Mesenchymal stem cell (in vitro differentiated cells and primary cell): ENCODE measurements around the gene CNOT2.

ENCODE experiments used
- DNase-seq: peaks from one replicate; pipeline ENCODE4 v3.0.0-alpha.2; 2013
- H2AFZ ChIP-seq: one replicate; pipeline ENCODE4 v1.6.1; 2013; ENCODE audit warnings: low read depth, mild to moderate bottlenecking, control low read depth, inconsistent platforms, low read length, moderate library complexity
- H2AK5ac ChIP-seq: 2 replicates; pipeline ENCODE4 v1.6.1; 2013; ENCODE audit warnings: low read length, moderate library complexity, mild to moderate bottlenecking, inconsistent platforms; ENCODE audit not compliant: severe bottlenecking
- H2BK120ac ChIP-seq: one replicate; pipeline ENCODE4 v1.6.1; 2013; ENCODE audit warnings: low read depth, mild to moderate bottlenecking, inconsistent platforms, low read length, moderate library complexity
- H2BK12ac ChIP-seq, 2 experiments: one replicate each; pipeline ENCODE4 v1.6.1; 2013; ENCODE audit warnings: inconsistent platforms in 2 of 2, low read length in 2 of 2, mild to moderate bottlenecking in 2 of 2, moderate library complexity in 2 of 2, control low read depth in 1 of 2
- H2BK15ac ChIP-seq: one replicate; pipeline ENCODE4 v1.6.1; 2013; ENCODE audit warnings: mild to moderate bottlenecking, low read depth, inconsistent platforms; ENCODE audit not compliant: poor library complexity, severe bottlenecking
- H2BK5ac ChIP-seq: 2 replicates; pipeline ENCODE4 v1.6.1; 2013; ENCODE audit warnings: low read depth, mild to moderate bottlenecking, low read length, control low read depth, inconsistent platforms; ENCODE audit not compliant: poor library complexity, severe bottlenecking
- H3K14ac ChIP-seq, 2 experiments: one replicate each; pipeline ENCODE4 v1.6.1; 2013; ENCODE audit warnings: inconsistent platforms in 2 of 2, low read length in 2 of 2, control low read depth in 1 of 2, mild to moderate bottlenecking in 1 of 2, moderate library complexity in 1 of 2
- H3K18ac ChIP-seq, 2 experiments: one replicate each; pipeline ENCODE4 v1.6.1; 2013; ENCODE audit warnings: inconsistent platforms in 2 of 2, low read length in 2 of 2, control low read depth in 1 of 2, low read depth in 1 of 2, mild to moderate bottlenecking in 1 of 2
- H3K23ac ChIP-seq, 2 experiments: one replicate each; pipeline ENCODE4 v1.6.1; 2013; ENCODE audit warnings: inconsistent platforms in 2 of 2, low read length in 2 of 2, mild to moderate bottlenecking in 2 of 2, moderate library complexity in 2 of 2, control low read depth in 1 of 2
- H3K27ac ChIP-seq: 2 replicates; pipeline ENCODE4 v1.5.1; 2013; ENCODE audit warnings: mild to moderate bottlenecking, moderate library complexity, low read length, control low read depth, inconsistent platforms; ENCODE audit not compliant: poor library complexity, severe bottlenecking
- H3K27me3 ChIP-seq, 2 experiments: 2 replicates each; pipeline versions ENCODE4 v1.6.1 to v1.7.0; 2013; ENCODE audit warnings: low read length in 2 of 2, mild to moderate bottlenecking in 2 of 2, moderate library complexity in 2 of 2, control low read depth in 1 of 2, inconsistent platforms in 1 of 2; ENCODE audit not compliant: control insufficient read depth in 1 of 2, insufficient read depth in 1 of 2
- H3K36me3 ChIP-seq, 2 experiments: 2 replicates each; pipeline versions ENCODE4 v1.6.1 to v1.7.0; 2013; ENCODE audit warnings: low read length in 2 of 2, control low read depth in 1 of 2, inconsistent platforms in 1 of 2, low read depth in 1 of 2, mild to moderate bottlenecking in 1 of 2; ENCODE audit not compliant: insufficient read depth in 2 of 2, control insufficient read depth in 1 of 2
- H3K4ac ChIP-seq, 2 experiments: one replicate each; pipeline ENCODE4 v1.6.1; 2013; ENCODE audit warnings: inconsistent platforms in 2 of 2, low read length in 2 of 2, mild to moderate bottlenecking in 2 of 2, moderate library complexity in 2 of 2, control low read depth in 1 of 2, low read depth in 1 of 2
- H3K4me1 ChIP-seq: 2 replicates; pipeline ENCODE4 v1.6.1; 2013; ENCODE audit warnings: low read depth, low read length, control low read depth; ENCODE audit not compliant: control insufficient read depth, insufficient read depth
- H3K4me2 ChIP-seq: 2 replicates; pipeline ENCODE4 v1.6.1; 2013; ENCODE audit warnings: low read length, mild to moderate bottlenecking, inconsistent platforms; ENCODE audit not compliant: poor library complexity, severe bottlenecking
- H3K4me3 ChIP-seq, 2 experiments: 2 replicates each; pipeline versions ENCODE4 v1.5.1 to v1.7.0; 2013; ENCODE audit warnings: low read length in 2 of 2, mild to moderate bottlenecking in 2 of 2, control low read depth in 1 of 2, low read depth in 1 of 2; ENCODE audit not compliant: insufficient read depth in 1 of 2
- H3K79me1 ChIP-seq: replicated peaks from 2 replicates; pipeline ENCODE4 v1.6.1; 2013; ENCODE audit warnings: mild to moderate bottlenecking, control low read depth, low read length, inconsistent platforms; ENCODE audit not compliant: poor library complexity, severe bottlenecking
- H3K9ac ChIP-seq: 2 replicates; pipeline ENCODE4 v1.7.0; 2013; ENCODE audit warnings: mild to moderate bottlenecking, low read length, moderate library complexity
- H3K9me3 ChIP-seq: 2 replicates; pipeline ENCODE4 v1.7.0; 2013; ENCODE audit warnings: mild to moderate bottlenecking, low read length; ENCODE audit not compliant: control insufficient read depth
- H4K8ac ChIP-seq: one replicate; pipeline ENCODE4 v1.6.1; 2013; ENCODE audit warnings: inconsistent platforms, mild to moderate bottlenecking, low read length, moderate library complexity
- H4K91ac ChIP-seq: one replicate; pipeline ENCODE4 v1.6.1; 2013; ENCODE audit warnings: mild to moderate bottlenecking, low read length, inconsistent platforms
- WGBS: methylation state at CpG from one replicate; pipeline ENCODE4 v1.1.7; 2013; ENCODE audit warnings: mixed read lengths; 5-methylcytosine and 5-hydroxymethylcytosine counted together

CNOT2 gene

DNA sequence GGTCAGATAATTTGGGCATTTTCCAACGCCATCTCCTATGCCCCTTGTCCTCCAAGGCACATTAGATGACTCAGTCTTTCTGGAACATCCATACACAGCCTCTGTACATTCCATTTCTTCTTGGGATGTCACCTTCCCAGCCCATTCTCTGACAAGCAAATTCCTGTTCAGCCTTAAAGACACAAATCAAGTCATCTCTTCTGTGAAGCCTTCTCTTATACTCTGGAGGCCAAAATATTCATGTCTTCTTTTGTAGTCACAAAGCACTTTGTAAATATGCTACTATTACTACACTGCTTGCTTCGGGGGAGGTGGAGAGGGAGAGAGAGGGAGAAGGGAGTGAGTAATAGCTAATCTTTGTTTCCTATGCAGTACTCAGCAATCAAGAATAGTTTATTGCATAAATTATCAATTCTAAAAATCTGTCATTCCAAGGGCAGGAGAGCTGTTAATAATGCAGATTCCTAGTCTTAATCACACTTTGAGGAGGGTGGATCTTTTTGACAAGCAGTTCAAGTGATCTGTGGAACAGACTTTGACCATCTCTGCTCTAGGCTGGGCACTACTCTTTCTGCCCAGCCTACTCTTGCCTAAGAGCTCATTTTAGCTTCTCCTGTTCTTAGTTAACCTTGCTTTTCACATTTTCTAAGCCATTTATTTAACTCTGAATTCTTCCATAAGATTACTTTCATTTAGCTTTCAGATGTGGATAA lies 150.7 kb downstream of the CNOT2 start:
- H3K4me1 ChIP-seq: no peaks in the 10 kb centered on the region
- no peak overlapping the region for H2BK5ac ChIP-seq

DNA sequence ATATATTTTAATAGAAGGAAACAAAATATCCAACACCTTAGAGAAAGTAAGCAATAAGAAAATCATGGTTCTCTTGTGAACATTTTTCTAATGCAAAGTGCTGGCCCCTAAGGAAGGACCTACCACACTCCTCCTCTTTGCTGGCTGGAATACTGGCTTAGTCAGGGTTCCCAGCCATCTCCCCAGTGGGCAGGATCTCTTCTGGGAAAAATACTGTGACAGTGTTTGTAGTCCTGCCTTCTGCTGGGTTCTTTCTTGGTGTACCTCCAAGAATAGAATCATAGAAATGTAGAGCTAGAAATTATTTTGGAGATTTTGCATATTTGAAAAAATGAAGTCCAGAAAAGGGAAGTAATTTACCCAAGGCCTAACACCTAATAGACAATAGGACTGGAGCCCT lies 154.8 kb downstream of the CNOT2 start:
- peaks cover 4% of the 10 kb centered on the region for H3K79me1 ChIP-seq
- H3K23ac ChIP-seq: no peak overlapping the region
- H2AFZ ChIP-seq: no peak overlapping the region
- no peak overlapping the region for H2AK5ac ChIP-seq
- no peaks in the 10 kb centered on the region for H3K9me3 ChIP-seq
- H3K27ac ChIP-seq: no peak overlapping the region
- H3K4me1 ChIP-seq: no peaks in the 10 kb centered on the region
- H2BK5ac ChIP-seq: no peak overlapping the region
- H3K14ac ChIP-seq: no peak overlapping the region
- no peak overlapping the region for H4K91ac ChIP-seq
- H3K36me3 ChIP-seq: peaks cover 0 to 6% of the 10 kb centered on the region in 2 experiments
- no peak overlapping the region for H3K4ac ChIP-seq
- no peak overlapping the region for H2BK15ac ChIP-seq
- H3K18ac ChIP-seq: no peak overlapping the region
- no peak for DNase-seq
- H3K27me3 ChIP-seq: no peaks in the 10 kb centered on the region
- H3K4me2 ChIP-seq: no peak overlapping the region
- no peak overlapping the region for H3K9ac ChIP-seq
- no peak overlapping the region for H2BK12ac ChIP-seq
- no peak overlapping the region for H2BK120ac ChIP-seq
- H4K8ac ChIP-seq: no peak overlapping the region
- no peak overlapping the region for H3K4me3 ChIP-seq

More for the DNA sequence above, 150.7 kb downstream of the CNOT2 start:
- H3K4me3 ChIP-seq: no peak overlapping the region
- H3K9ac ChIP-seq: no peak overlapping the region
- H3K79me1 ChIP-seq: peaks cover 4% of the 10 kb centered on the region
- no peak overlapping the region for H2BK12ac ChIP-seq
- no peak overlapping the region for H3K23ac ChIP-seq
- no peaks in the 10 kb centered on the region for H3K36me3 ChIP-seq
- no peak overlapping the region for H2AK5ac ChIP-seq
- H4K8ac ChIP-seq: no peak overlapping the region
- no peak overlapping the region for H4K91ac ChIP-seq
- no peak overlapping the region for H3K4ac ChIP-seq
- DNase-seq: peak; percentile 40
- peaks cover 12% of the 10 kb centered on the region for H3K9me3 ChIP-seq
- H3K14ac ChIP-seq: no peak overlapping the region
- H3K18ac ChIP-seq: no peak overlapping the region
- no peaks in the 10 kb centered on the region for H3K27me3 ChIP-seq
- H3K27ac ChIP-seq: no peak overlapping the region
- H2BK120ac ChIP-seq: no peak overlapping the region
- 0% methylated on average over 1 of the region's 2 CpGs for whole genome bisulfite sequencing
- H2BK15ac ChIP-seq: no peak overlapping the region
- no peak overlapping the region for H3K4me2 ChIP-seq
- H2AFZ ChIP-seq: no peak overlapping the region

DNA sequence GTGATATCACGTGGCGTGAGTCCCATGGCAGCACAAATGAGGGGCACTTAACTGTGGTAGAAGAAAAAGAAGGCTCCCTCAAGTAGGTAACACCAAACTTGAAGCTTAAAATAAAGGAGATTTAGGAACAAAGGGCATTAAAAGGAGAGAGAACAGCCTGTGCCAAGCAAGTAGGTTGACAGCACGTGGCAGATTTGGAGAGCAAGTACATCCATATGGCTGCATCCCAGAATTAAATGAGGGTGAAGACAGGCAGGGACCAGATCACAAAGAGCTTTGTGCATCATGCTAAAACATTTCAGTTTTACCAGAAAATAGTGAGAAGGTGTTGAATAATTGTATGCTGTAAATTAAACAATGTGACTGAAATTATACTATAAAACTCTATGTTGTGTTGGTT lies 155.6 kb downstream of the CNOT2 start:
- Histone ChIP-seq H3K4me3 (no peak overlapping the region), H3K79me1 (peaks cover 4% of the 10 kb centered on the region), H3K18ac (no peak overlapping the region), H3K36me3 (peaks cover 0 to 6% of the 10 kb centered on the region in 2 experiments), H3K9ac (no peak overlapping the region), H3K23ac (no peak overlapping the region), H2BK5ac (no peak overlapping the region), H3K27me3 (no peaks in the 10 kb centered on the region), H2AFZ (no peak overlapping the region), H3K14ac (no peak overlapping the region), H2BK120ac (no peak overlapping the region), H3K4me1 (no peaks in the 10 kb centered on the region), H3K4me2 (no peak overlapping the region), H2BK15ac (no peak overlapping the region), H2BK12ac (no peak overlapping the region), H2AK5ac (no peak overlapping the region), H3K9me3 (no peaks in the 10 kb centered on the region), H4K8ac (no peak overlapping the region), H3K27ac (no peak overlapping the region), H4K91ac (no peak overlapping the region), H3K4ac (no peak overlapping the region)
- no peak for DNase-seq
- WGBS: 91% methylated on average over 3 of the region's 3 CpGs

DNA sequence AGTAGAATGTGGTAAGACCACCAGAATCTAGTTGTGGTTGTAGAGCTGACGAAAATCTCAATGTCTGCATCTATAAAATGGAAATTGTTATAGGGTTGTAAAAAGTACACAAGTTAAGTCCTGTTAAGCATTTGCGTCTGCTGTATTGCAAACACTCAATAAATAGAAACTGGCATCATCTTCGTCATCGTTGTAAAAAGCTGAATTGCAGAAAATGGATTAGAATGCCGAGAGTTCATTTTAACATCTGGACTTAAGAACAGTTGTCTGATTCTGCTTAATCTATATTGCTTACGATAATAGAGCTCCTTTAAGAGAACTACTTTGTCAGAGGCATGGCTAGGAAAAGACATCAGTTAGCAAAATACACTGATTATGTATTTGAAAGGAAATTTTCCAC lies 156.1 kb downstream of the CNOT2 start:
- no peak overlapping the region for H3K27ac ChIP-seq

More for the DNA sequence above, 156.1 kb downstream of the CNOT2 start:
- Histone ChIP-seq H4K8ac (no peak overlapping the region), H3K27me3 (no peaks in the 10 kb centered on the region), H3K36me3 (peaks cover 0 to 6% of the 10 kb centered on the region in 2 experiments), H2BK15ac (no peak overlapping the region), H3K79me1 (peaks cover 4% of the 10 kb centered on the region), H3K4ac (no peak overlapping the region), H2BK120ac (no peak overlapping the region), H3K23ac (no peak overlapping the region), H3K4me1 (no peaks in the 10 kb centered on the region), H3K4me2 (no peak overlapping the region), H3K9me3 (no peaks in the 10 kb centered on the region), H3K4me3 (no peak overlapping the region), H2BK12ac (no peak overlapping the region), H2BK5ac (no peak overlapping the region), H3K9ac (no peak overlapping the region), H2AFZ (no peak overlapping the region), H4K91ac (no peak overlapping the region), H3K18ac (no peak overlapping the region), H2AK5ac (no peak overlapping the region), H3K14ac (no peak overlapping the region)
- 90% methylated on average over 5 of the region's 6 CpGs for WGBS
- no peak for DNase-seq
